ENCODE data around the gene SLC35F3. TPM values are rescaled to one million over a fixed set of nuclear protein-coding genes. Genes with fewer than 3 reads are reported as not detected.

Gene SLC35F3
- total and polyA plus RNA-seq, 9 of the 15 experiments (the other 6 are each of a cell fraction or from before 2014, with no cell fraction given) = 0.04 to 0.07 (median 0.04) TPM; not detected in 6

DNA sequence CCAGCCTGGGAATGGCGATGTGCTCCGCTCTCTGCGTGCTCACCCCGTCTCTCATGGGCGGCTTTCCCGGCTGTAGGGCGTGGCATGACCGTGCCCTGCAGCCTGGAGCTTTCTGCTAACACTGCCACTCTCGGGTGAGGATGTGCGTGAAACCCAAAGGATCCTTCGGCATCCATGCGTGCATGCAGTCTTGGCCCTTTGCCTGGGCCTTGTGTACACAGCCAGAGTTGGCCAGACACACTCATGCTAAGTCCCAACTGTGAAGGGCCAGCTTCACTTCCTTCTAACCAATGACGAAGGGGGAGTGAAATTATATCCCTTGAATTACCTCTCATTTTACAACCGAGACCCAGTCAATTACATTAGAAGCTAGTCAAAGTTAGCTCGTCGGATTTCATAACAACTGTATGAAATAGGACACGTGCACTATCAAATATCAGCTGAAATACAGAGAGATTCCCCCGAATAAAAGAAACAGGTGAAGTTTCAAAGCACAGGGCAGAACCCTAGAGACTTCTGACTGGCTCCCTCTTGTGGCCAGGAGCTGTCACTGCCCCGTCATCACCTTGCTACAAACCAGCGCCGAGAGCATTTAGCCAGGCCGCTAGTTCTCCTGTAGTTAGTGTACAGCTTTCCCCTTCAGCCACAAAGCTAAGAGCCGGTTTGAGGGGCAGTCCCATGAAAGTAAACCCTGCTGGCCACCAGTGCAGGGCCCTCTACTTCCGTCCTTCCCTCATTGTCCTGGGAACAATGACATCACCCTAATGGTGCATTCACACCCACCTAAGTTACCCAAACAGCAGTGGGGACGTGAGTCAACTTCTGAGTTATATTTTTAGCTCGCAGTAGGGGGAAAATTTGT lies 405.4 kb downstream of the SLC35F3 start (continued):
- TF ChIP-seq SMAD4 (CRISPR knock-in tag; conservative IDR thresholded peaks at IDR 0.05) = 0 out of 2 replicates have a peak, but pooled peaks have one; percentile 22
- peak; percentile 59; the same call in 1 of the 2 replicates for TF ChIP-seq RB1 (IDR thresholded peaks at IDR 0.05; ENCODE audit: low read depth)
- no peak for TF ChIP-seq MCM3 (IDR thresholded peaks at IDR 0.05)
- TF ChIP-seq NFE2 (IDR thresholded peaks at IDR 0.05; ENCODE audit: low read depth) = peak; percentile 48; the same call in 1 of the 2 replicates
- TF ChIP-seq CREB1 (IDR thresholded peaks at IDR 0.05) = peak; percentile 78
- TF ChIP-seq CREB1 (CRISPR knock-in tag; IDR thresholded peaks at IDR 0.05) = peak; percentile 81
- TF ChIP-seq MAZ (CRISPR knock-in tag; conservative IDR thresholded peaks at IDR 0.05 in 1 of 2, IDR thresholded peaks at IDR 0.05 in 1 of 2) = 0 out of 4 replicates have a peak, but pooled peaks of 1 of the 2 experiments have one; percentile 31
- peak; percentile 79 for TF ChIP-seq ATF3 (IDR thresholded peaks at IDR 0.05)
- TF ChIP-seq ATF3 (CRISPR knock-in tag; conservative IDR thresholded peaks at IDR 0.05) = no peak
- TF ChIP-seq, protein P1, sequence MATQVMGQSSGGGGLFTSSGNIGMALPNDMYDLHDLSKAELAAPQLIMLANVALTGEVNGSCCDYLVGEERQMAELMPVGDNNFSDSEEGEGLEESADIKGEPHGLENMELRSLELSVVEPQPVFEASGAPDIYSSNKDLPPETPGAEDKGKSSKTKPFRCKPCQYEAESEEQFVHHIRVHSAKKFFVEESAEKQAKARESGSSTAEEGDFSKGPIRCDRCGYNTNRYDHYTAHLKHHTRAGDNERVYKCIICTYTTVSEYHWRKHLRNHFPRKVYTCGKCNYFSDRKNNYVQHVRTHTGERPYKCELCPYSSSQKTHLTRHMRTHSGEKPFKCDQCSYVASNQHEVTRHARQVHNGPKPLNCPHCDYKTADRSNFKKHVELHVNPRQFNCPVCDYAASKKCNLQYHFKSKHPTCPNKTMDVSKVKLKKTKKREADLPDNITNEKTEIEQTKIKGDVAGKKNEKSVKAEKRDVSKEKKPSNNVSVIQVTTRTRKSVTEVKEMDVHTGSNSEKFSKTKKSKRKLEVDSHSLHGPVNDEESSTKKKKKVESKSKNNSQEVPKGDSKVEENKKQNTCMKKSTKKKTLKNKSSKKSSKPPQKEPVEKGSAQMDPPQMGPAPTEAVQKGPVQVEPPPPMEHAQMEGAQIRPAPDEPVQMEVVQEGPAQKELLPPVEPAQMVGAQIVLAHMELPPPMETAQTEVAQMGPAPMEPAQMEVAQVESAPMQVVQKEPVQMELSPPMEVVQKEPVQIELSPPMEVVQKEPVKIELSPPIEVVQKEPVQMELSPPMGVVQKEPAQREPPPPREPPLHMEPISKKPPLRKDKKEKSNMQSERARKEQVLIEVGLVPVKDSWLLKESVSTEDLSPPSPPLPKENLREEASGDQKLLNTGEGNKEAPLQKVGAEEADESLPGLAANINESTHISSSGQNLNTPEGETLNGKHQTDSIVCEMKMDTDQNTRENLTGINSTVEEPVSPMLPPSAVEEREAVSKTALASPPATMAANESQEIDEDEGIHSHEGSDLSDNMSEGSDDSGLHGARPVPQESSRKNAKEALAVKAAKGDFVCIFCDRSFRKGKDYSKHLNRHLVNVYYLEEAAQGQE (IDR thresholded peaks at IDR 0.05; ENCODE audit: borderline replicate concordance) = peak; percentile 69; the same call in 1 of the 2 replicates
- TF ChIP-seq, protein P1 (CRISPR knock-in tag; IDR thresholded peaks at IDR 0.05; ENCODE audit: low read depth) = no peak
- 0 out of 2 replicates have a peak, but pooled peaks have one; percentile 43 for TF ChIP-seq ELK3 (CRISPR knock-in tag; IDR thresholded peaks at IDR 0.05)

Data from K562 (cell line).